NCI-H2081 (cell line): ENCODE results near the gene LPGAT1.
A peak's percentile ranks its signal among the peaks of the same experiment; 100 is the strongest.
"Not testable (repeated sequence)": the region's sequence is repeated elsewhere in the genome, so short reads cannot be mapped to it uniquely, and the experiment has no call there.

Experiments used
- DNase-seq, 2 experiments: peaks; one replicate each; lab custom pipeline; 2025; lab: John Stamatoyannopoulos, UW

Gene LPGAT1

GRCh38 chr1:211830328-211831142 is at the start of gene LPGAT1:
Gene LPGAT1, minus strand, starts transcription at chr1:211830763. Its CDS starts 1,467 bp downstream, at chr1:211829296.
- DNase-seq = peak; percentile 73 to 83

- DNase-seq = no peak
Measured at GRCh38 chr1:211879475-211879874, 48.9 kb upstream of the LPGAT1 start.

GRCh38 chr1:211876851-211877590 is 46.5 kb upstream of the LPGAT1 start:
- no peak for DNase-seq

GRCh38 chr1:211875541-211875940 is 45.0 kb upstream of the LPGAT1 start:
- no peak for DNase-seq

GRCh38 chr1:211874521-211875347 is 44.2 kb upstream of the LPGAT1 start:
- DNase-seq = no peak

- not testable (repeated sequence) for DNase-seq
Measured at GRCh38 chr1:211873731-211874130, 43.2 kb upstream of the LPGAT1 start.

GRCh38 chr1:211870156-211870555 is 39.6 kb upstream of the LPGAT1 start:
- no peak for DNase-seq

- no peak for DNase-seq
Measured at GRCh38 chr1:211865180-211865579, 34.6 kb upstream of the LPGAT1 start.

GRCh38 chr1:211859405-211859804 is 28.8 kb upstream of the LPGAT1 start:
- DNase-seq = no peak

- DNase-seq = no peak
Measured at GRCh38 chr1:211851174-211851573, 20.6 kb upstream of the LPGAT1 start.

- no peak for DNase-seq
Measured at GRCh38 chr1:211843507-211844298, 13.1 kb upstream of the LPGAT1 start.

- no peak for DNase-seq
Measured at GRCh38 chr1:211843018-211843417, 12.5 kb upstream of the LPGAT1 start.

- DNase-seq = no peak
Measured at GRCh38 chr1:211842518-211842917, 12.0 kb upstream of the LPGAT1 start.

GRCh38 chr1:211839106-211839505 is 8.5 kb upstream of the LPGAT1 start:
- DNase-seq = no peak

- DNase-seq = no peak
Measured at GRCh38 chr1:211833174-211833820, 2.7 kb upstream of the LPGAT1 start.

GRCh38 chr1:211832661-211833060 is 2.1 kb upstream of the LPGAT1 start:
- no peak for DNase-seq

- peak; percentile 15 to 66 for DNase-seq
Measured at GRCh38 chr1:211831558-211832323, 1.2 kb upstream of the LPGAT1 start.

GRCh38 chr1:211830055-211830327 is 572 bp downstream of the LPGAT1 start:
- peak in 1 of 2 experiments; percentile 55 for DNase-seq

GRCh38 chr1:211829343-211830054 is 1.1 kb downstream of the LPGAT1 start:
- DNase-seq = no peak
